ENCODE results near the gene CA7.

The CA7 gene

DNA sequence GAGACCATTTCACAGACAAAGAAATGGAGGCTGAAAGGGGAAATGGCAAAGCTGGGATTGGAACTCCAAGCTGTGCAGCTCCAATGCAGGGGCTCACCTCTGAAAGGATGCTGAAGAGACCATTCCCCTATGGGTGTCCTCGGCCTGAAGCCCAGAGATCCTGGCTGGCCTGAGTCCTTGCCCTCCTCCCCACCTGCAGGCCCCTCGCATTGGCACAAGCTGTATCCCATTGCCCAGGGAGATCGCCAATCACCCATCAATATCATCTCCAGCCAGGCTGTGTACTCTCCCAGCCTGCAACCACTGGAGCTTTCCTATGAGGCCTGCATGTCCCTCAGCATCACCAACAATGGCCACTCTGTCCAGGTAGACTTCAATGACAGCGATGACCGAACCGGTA, 2.6 kb downstream of the CA7 start:
- Histone ChIP-seq H3K9ac (ENCODE audit: low read length) (no peak overlapping the region), H3K27me3 (replicated peaks; ENCODE audit: insufficient read depth, low read length) (no peaks in the 10 kb centered on the region), H3K4me2 (ENCODE audit: low read depth, low read length) (no peak overlapping the region), H2AFZ (ENCODE audit: low read length) (no peak overlapping the region), H4K20me1 (ENCODE audit: insufficient read depth, low read length) (no peaks in the 10 kb centered on the region), H3K36me3 (replicated peaks; ENCODE audit: insufficient read depth, low read length) (no peaks in the 10 kb centered on the region), H3K4me3 (ENCODE audit: low read length) (no peak overlapping the region), H3K79me2 (ENCODE audit: low read length) (no peaks in the 10 kb centered on the region), H3K4me1 (ENCODE audit: low read length) (no peaks in the 10 kb centered on the region), H3F3A (ENCODE audit: insufficient read depth, low read length) (no peaks in the 10 kb centered on the region), H3K9me2 (replicated peaks; ENCODE audit: insufficient read depth, low read length) (no peaks in the 10 kb centered on the region), H3K27ac (ENCODE audit: low read length) (no peak overlapping the region), H3K9me3 (replicated peaks; ENCODE audit: insufficient read depth, low read length) (no peaks in the 10 kb centered on the region)
- TF ChIP-seq EZH2phosphoT487 (IDR thresholded peaks at IDR 0.05; ENCODE audit: low read length) (no peak), EZH2 (optimal IDR thresholded peaks at IDR 0.05; ENCODE audit: low read depth, low read length) (no peak)
- TF ChIP-seq, protein P1, sequence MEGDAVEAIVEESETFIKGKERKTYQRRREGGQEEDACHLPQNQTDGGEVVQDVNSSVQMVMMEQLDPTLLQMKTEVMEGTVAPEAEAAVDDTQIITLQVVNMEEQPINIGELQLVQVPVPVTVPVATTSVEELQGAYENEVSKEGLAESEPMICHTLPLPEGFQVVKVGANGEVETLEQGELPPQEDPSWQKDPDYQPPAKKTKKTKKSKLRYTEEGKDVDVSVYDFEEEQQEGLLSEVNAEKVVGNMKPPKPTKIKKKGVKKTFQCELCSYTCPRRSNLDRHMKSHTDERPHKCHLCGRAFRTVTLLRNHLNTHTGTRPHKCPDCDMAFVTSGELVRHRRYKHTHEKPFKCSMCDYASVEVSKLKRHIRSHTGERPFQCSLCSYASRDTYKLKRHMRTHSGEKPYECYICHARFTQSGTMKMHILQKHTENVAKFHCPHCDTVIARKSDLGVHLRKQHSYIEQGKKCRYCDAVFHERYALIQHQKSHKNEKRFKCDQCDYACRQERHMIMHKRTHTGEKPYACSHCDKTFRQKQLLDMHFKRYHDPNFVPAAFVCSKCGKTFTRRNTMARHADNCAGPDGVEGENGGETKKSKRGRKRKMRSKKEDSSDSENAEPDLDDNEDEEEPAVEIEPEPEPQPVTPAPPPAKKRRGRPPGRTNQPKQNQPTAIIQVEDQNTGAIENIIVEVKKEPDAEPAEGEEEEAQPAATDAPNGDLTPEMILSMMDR (IDR thresholded peaks at IDR 0.05; ENCODE audit: low read length), result no peak
- DNase-seq, result no peak

DNA sequence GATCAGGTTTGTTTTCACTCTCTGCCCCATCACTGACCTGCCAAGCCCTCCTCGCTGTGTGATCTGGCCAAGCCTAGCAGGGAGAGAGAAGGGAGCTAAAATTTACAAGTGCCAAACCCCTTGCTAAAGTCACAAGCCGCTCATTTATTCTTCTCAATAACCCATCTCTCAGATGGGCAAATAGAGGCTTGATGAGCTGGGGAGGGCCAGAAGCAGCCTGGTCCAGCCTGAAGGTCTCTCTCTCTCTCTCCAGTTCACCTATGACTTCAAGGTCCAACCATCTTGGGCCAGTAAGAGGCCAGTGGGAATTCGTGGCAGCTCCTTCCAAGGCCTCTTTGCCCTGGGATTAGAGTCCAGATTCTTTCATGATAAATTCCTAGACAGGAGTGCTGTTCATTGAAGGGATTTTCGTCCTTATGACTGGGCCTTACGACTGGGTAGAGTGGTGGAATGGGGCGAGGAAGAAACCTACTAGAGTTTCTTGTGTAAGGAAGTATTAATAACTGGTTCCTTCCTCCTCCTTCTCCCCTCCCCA, 3.4 kb downstream of the CA7 start:
- Histone ChIP-seq H3K9ac (ENCODE audit: low read length) (no peak overlapping the region), H3K9me2 (replicated peaks; ENCODE audit: insufficient read depth, low read length) (no peaks in the 10 kb centered on the region), H3K4me1 (ENCODE audit: low read length) (no peaks in the 10 kb centered on the region), H3K4me3 (ENCODE audit: low read length) (no peak overlapping the region), H3K9me3 (replicated peaks; ENCODE audit: insufficient read depth, low read length) (no peaks in the 10 kb centered on the region), H2AFZ (ENCODE audit: low read length) (no peak overlapping the region), H3K4me2 (ENCODE audit: low read depth, low read length) (no peak overlapping the region), H3F3A (ENCODE audit: insufficient read depth, low read length) (no peaks in the 10 kb centered on the region), H3K27me3 (replicated peaks; ENCODE audit: insufficient read depth, low read length) (no peaks in the 10 kb centered on the region), H3K36me3 (replicated peaks; ENCODE audit: insufficient read depth, low read length) (no peaks in the 10 kb centered on the region), H3K27ac (ENCODE audit: low read length) (no peak overlapping the region), H3K79me2 (ENCODE audit: low read length) (no peaks in the 10 kb centered on the region), H4K20me1 (ENCODE audit: insufficient read depth, low read length) (no peaks in the 10 kb centered on the region)
- no peak for TF ChIP-seq EZH2 (optimal IDR thresholded peaks at IDR 0.05; ENCODE audit: low read depth, low read length)
- TF ChIP-seq EZH2phosphoT487 (IDR thresholded peaks at IDR 0.05; ENCODE audit: low read length), result no peak
- TF ChIP-seq, protein P1 (IDR thresholded peaks at IDR 0.05; ENCODE audit: low read length), result no peak
- DNase-seq, result no peak

DNA sequence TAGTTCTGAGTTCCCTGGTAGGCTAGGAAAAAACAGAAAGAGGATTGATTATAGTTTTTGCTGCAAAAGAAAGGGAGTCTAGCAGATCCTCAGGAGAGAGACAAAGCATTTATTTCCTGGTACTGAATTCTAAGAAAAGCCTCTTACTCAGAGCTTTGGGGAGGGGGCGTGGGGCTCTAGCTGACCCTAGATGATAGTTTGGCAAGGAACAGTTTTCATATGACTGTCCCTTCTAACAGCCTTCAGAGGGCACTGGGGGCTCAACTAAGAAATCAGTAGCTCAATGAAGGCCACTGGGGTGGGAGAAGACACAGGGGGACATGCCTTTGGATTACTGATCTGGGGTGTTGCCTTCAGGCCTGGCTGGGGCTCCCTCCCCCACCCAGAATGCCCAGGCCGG, 4.0 kb downstream of the CA7 start:
- Histone ChIP-seq H3K27ac (ENCODE audit: low read length) (no peak overlapping the region), H3K4me3 (ENCODE audit: low read length) (no peak overlapping the region), H3K36me3 (replicated peaks; ENCODE audit: insufficient read depth, low read length) (no peaks in the 10 kb centered on the region), H3K9me2 (replicated peaks; ENCODE audit: insufficient read depth, low read length) (no peaks in the 10 kb centered on the region), H4K20me1 (ENCODE audit: insufficient read depth, low read length) (no peaks in the 10 kb centered on the region), H3K79me2 (ENCODE audit: low read length) (no peaks in the 10 kb centered on the region), H3K27me3 (replicated peaks; ENCODE audit: insufficient read depth, low read length) (no peaks in the 10 kb centered on the region), H3K4me1 (ENCODE audit: low read length) (no peaks in the 10 kb centered on the region), H2AFZ (ENCODE audit: low read length) (no peak overlapping the region), H3K4me2 (ENCODE audit: low read depth, low read length) (no peak overlapping the region), H3K9me3 (replicated peaks; ENCODE audit: insufficient read depth, low read length) (no peaks in the 10 kb centered on the region), H3K9ac (ENCODE audit: low read length) (no peak overlapping the region), H3F3A (ENCODE audit: insufficient read depth, low read length) (no peaks in the 10 kb centered on the region)
- DNase-seq, result no peak
- TF ChIP-seq EZH2phosphoT487 (IDR thresholded peaks at IDR 0.05; ENCODE audit: low read length) (no peak), EZH2 (optimal IDR thresholded peaks at IDR 0.05; ENCODE audit: low read depth, low read length) (no peak)
- TF ChIP-seq, protein P1 (IDR thresholded peaks at IDR 0.05; ENCODE audit: low read length), result no peak
